A549 (cell line): Measurements from ENCODE around the gene GAD2.

Experiments used
- CBX8 ChIP-seq: fragments of 200-600 bp; sonication (generic); IDR thresholded peaks from 2 replicates; pipeline ENCODE4 v1.6.1; 2016
- CTCF ChIP-seq: fragments of >200 bp; sonication (Bioruptor Twin); formaldehyde crosslinking; IDR thresholded peaks from 3 replicates; pipeline ENCODE4 v1.5.1; 2016
- EP300 ChIP-seq, 2 experiments: fragments of >200 bp; sonication (Bioruptor Twin); formaldehyde crosslinking; IDR thresholded peaks; 2 replicates in 1 of 2; 3 replicates in 1 of 2; pipeline ENCODE4 v1.6.1; 2016 to 2017
- HDAC2 ChIP-seq: fragments of 200-600 bp; sonication (generic); IDR thresholded peaks from 2 replicates; pipeline ENCODE4 v1.6.1; 2016
- POLR2A ChIP-seq: IDR thresholded peaks from 2 replicates; pipeline ENCODE4 v1.6.1; 2012; ENCODE audit warnings: mild to moderate bottlenecking, low read length
- POLR2AphosphoS2 ChIP-seq: conservative IDR thresholded peaks from 2 replicates; pipeline ENCODE4 v1.6.1; 2012; ENCODE audit warnings: low read length, improper control_type of control experiment, inconsistent platforms
- RAD21 ChIP-seq, 2 experiments: fragments of >200 bp in 1 of 2; sonication (Bioruptor Twin) in 1 of 2; formaldehyde crosslinking in 1 of 2; IDR thresholded peaks in 1 of 2; conservative IDR thresholded peaks in 1 of 2; 2 replicates in 1 of 2; 3 replicates in 1 of 2; pipeline ENCODE4 v1.6.1; 2012 to 2018; ENCODE audit warnings: inconsistent platforms in 1 of 2
- RFX5 ChIP-seq: fragments of 450-650 bp; IDR thresholded peaks from 2 replicates; pipeline ENCODE4 v1.7.1; 2014; ENCODE audit warnings: antibody characterized with exemption, mild to moderate bottlenecking, moderate library complexity
- TF ChIP-seq, protein P1 (sequence below): IDR thresholded peaks from 2 replicates; pipeline ENCODE4 v1.6.1; 2012

- no peak for TF ChIP-seq RFX5
- no peak for TF ChIP-seq POLR2A
- no peak for TF ChIP-seq CBX8
- no peak for TF ChIP-seq RAD21 (conservative IDR thresholded peaks at IDR 0.05 in 1 of 2, IDR thresholded peaks at IDR 0.05 in 1 of 2)
- TF ChIP-seq CTCF = no peak
- no peak for TF ChIP-seq POLR2AphosphoS2
- no peak for TF ChIP-seq HDAC2
- TF ChIP-seq, protein P1, sequence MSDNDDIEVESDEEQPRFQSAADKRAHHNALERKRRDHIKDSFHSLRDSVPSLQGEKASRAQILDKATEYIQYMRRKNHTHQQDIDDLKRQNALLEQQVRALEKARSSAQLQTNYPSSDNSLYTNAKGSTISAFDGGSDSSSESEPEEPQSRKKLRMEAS = no peak
- no peak for TF ChIP-seq EP300 (IDR thresholded peaks at IDR 0.05)
Measured at GRCh38 chr10:26323219-26323618, 106.6 kb downstream of the GAD2 start.
